Fibroblast of pulmonary artery (primary cell): ENCODE data around the gene NUP50.

Experiments
- DNase-seq: peaks from one replicate; pipeline ENCODE4 v3.0.0-alpha.2; 2010; ENCODE audit warnings: low read depth
- H3K4me3 ChIP-seq: replicated peaks from 2 replicates; pipeline ENCODE4 v1.5.1; 2011; ENCODE audit warnings: low read depth, mild to moderate bottlenecking, control low read depth, low read length, moderate library complexity
- CTCF ChIP-seq: IDR thresholded peaks from 2 replicates; pipeline ENCODE4 v1.5.1; 2011; ENCODE audit warnings: mild to moderate bottlenecking, control low read depth, low read length, inconsistent platforms; ENCODE audit errors: missing control alignments

The NUP50 gene

GRCh38 chr22:45163451-45164269 lies at the start of gene NUP50:
Gene NUP50 (plus strand): TSS chr22:45163925. CDS start chr22:45168178, 4,253 bp downstream.
- peak within 1 kb of the TSS; percentile 84 for H3K4me3 ChIP-seq
- peak; percentile 98 for DNase-seq
- TF ChIP-seq CTCF, result no peak

- no peak for DNase-seq
- no peak for TF ChIP-seq CTCF
- H3K4me3 ChIP-seq, result no peak overlapping the region
Observed at GRCh38 chr22:45120440-45120839, 43.3 kb upstream of the NUP50 start.

GRCh38 chr22:45120931-45121330 lies 42.8 kb upstream of the NUP50 start:
- no peak for DNase-seq
- H3K4me3 ChIP-seq, result no peak overlapping the region
- TF ChIP-seq CTCF, result no peak

GRCh38 chr22:45124176-45124847 lies 39.4 kb upstream of the NUP50 start:
- no peak for DNase-seq
- no peak for TF ChIP-seq CTCF
- no peak overlapping the region for H3K4me3 ChIP-seq

- DNase-seq, result peak; percentile 56
Observed at GRCh38 chr22:45125188-45125587, 38.5 kb upstream of the NUP50 start.

GRCh38 chr22:45127866-45128265 lies 35.9 kb upstream of the NUP50 start:
- peak; percentile 22 for DNase-seq
- TF ChIP-seq CTCF, result no peak
- no peak overlapping the region for H3K4me3 ChIP-seq

More at GRCh38 chr22:45125188-45125587, 38.5 kb upstream of the NUP50 start:
- no peak overlapping the region for H3K4me3 ChIP-seq
- no peak for TF ChIP-seq CTCF
